HepG2 (cell line): ENCODE data around the gene ELF2.

Experiments
- CHD2 ChIP-seq: IDR thresholded peaks from 2 replicates; pipeline ENCODE4 v1.6.1; 2011; ENCODE audit warnings: low read depth, low read length, improper control_type of control experiment
- EZH2 ChIP-seq: conservative IDR thresholded peaks from 2 replicates; pipeline ENCODE4 v1.6.1; 2012; ENCODE audit warnings: mild to moderate bottlenecking, low read depth, low read length, moderate library complexity
- HDAC2 ChIP-seq: sonication (generic); formaldehyde crosslinking; IDR thresholded peaks from 2 replicates; pipeline ENCODE4 v1.4.0; 2020; ENCODE audit warnings: missing genetic modification reagents
- KLF16 ChIP-seq, 2 experiments: sonication (generic) in 1 of 2; formaldehyde crosslinking in 1 of 2; IDR thresholded peaks; 2 replicates each; pipeline versions ENCODE4 v1.6.1 to v1.8.0; 2016 to 2023; ENCODE audit warnings: missing genetic modification reagents in 2 of 2, missing compliant biosample characterization in 1 of 2
- POLR2AphosphoS5 ChIP-seq: IDR thresholded peaks from 2 replicates; pipeline ENCODE4 v1.6.1; 2012; ENCODE audit warnings: low read depth, low read length
- SP2 ChIP-seq: sonication (generic); formaldehyde crosslinking; IDR thresholded peaks from 2 replicates; pipeline ENCODE4 v1.5.1; 2020; ENCODE audit warnings: mild to moderate bottlenecking, missing genetic modification reagents
- ZNF263 ChIP-seq: sonication (generic); formaldehyde crosslinking; IDR thresholded peaks from 2 replicates; pipeline ENCODE4 v1.4.0; 2020; ENCODE audit warnings: missing genetic modification reagents
- ZNF552 ChIP-seq: sonication (generic); formaldehyde crosslinking; IDR thresholded peaks from 2 replicates; pipeline ENCODE4 v1.9.0; 2022; ENCODE audit warnings: missing genetic modification reagents, mild to moderate bottlenecking, borderline replicate concordance
- TF ChIP-seq, protein P1 (sequence below): sonication (generic); formaldehyde crosslinking; IDR thresholded peaks from 2 replicates; pipeline ENCODE4 v1.5.0; 2020; ENCODE audit warnings: mild to moderate bottlenecking, missing genetic modification reagents, moderate library complexity
- TF ChIP-seq, protein P2 (sequence below): sonication (generic); formaldehyde crosslinking; IDR thresholded peaks from 2 replicates; pipeline ENCODE4 v1.5.0; 2020; ENCODE audit warnings: mild to moderate bottlenecking, missing genetic modification reagents
- TF ChIP-seq, protein P3 (sequence below): sonication (generic); formaldehyde crosslinking; IDR thresholded peaks from 2 replicates; pipeline ENCODE4 v1.5.1; 2020; ENCODE audit warnings: missing genetic modification reagents, mild to moderate bottlenecking, borderline replicate concordance
- TF ChIP-seq, protein P4 (sequence below): sonication (generic); formaldehyde crosslinking; IDR thresholded peaks from 2 replicates; pipeline ENCODE4 v1.4.0; 2020; ENCODE audit warnings: low read depth, mild to moderate bottlenecking, missing genetic modification reagents

DNA sequence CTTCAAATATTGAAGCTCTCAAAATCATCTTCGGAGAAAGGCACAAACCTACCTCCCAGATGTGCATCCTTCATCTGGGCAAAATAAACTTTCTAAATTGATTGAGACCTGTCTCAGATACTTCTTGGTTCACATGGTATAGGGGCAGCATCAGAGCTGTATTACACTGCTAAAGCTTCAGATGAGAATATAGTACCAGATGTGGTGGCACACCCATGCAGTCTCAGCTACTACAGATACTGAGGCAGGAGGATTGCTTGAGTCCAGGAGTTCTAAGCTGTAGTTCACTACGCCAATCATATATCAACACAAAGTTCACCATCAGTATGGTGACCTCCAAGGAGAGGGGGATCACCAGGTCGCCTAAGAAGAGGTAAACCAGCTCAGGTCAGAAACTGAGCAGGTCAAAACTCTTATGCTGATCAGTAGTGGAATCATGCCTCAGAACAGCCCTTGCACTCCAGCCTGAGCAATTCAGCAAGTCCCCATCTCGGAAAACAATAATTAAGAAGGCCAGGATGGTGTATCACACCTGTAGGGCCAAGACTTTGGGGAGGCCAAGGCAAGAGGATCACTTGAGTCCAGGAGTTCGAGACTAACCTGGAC is 22.0 kb downstream of the ELF2 start:
- no peak for TF ChIP-seq ZNF263 (CRISPR knock-in tag)
- no peak for TF ChIP-seq SP2 (CRISPR knock-in tag)
- TF ChIP-seq, protein P1, sequence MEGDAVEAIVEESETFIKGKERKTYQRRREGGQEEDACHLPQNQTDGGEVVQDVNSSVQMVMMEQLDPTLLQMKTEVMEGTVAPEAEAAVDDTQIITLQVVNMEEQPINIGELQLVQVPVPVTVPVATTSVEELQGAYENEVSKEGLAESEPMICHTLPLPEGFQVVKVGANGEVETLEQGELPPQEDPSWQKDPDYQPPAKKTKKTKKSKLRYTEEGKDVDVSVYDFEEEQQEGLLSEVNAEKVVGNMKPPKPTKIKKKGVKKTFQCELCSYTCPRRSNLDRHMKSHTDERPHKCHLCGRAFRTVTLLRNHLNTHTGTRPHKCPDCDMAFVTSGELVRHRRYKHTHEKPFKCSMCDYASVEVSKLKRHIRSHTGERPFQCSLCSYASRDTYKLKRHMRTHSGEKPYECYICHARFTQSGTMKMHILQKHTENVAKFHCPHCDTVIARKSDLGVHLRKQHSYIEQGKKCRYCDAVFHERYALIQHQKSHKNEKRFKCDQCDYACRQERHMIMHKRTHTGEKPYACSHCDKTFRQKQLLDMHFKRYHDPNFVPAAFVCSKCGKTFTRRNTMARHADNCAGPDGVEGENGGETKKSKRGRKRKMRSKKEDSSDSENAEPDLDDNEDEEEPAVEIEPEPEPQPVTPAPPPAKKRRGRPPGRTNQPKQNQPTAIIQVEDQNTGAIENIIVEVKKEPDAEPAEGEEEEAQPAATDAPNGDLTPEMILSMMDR (CRISPR knock-in tag), result no peak
- no peak for TF ChIP-seq KLF16 (CRISPR knock-in tag; IDR thresholded peaks at IDR 0.05)
- no peak for TF ChIP-seq POLR2AphosphoS5
- no peak for TF ChIP-seq ZNF552 (CRISPR knock-in tag)
- TF ChIP-seq HDAC2 (CRISPR knock-in tag), result no peak
- TF ChIP-seq, protein P2, sequence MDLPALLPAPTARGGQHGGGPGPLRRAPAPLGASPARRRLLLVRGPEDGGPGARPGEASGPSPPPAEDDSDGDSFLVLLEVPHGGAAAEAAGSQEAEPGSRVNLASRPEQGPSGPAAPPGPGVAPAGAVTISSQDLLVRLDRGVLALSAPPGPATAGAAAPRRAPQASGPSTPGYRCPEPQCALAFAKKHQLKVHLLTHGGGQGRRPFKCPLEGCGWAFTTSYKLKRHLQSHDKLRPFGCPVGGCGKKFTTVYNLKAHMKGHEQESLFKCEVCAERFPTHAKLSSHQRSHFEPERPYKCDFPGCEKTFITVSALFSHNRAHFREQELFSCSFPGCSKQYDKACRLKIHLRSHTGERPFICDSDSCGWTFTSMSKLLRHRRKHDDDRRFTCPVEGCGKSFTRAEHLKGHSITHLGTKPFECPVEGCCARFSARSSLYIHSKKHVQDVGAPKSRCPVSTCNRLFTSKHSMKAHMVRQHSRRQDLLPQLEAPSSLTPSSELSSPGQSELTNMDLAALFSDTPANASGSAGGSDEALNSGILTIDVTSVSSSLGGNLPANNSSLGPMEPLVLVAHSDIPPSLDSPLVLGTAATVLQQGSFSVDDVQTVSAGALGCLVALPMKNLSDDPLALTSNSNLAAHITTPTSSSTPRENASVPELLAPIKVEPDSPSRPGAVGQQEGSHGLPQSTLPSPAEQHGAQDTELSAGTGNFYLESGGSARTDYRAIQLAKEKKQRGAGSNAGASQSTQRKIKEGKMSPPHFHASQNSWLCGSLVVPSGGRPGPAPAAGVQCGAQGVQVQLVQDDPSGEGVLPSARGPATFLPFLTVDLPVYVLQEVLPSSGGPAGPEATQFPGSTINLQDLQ, result no peak
- TF ChIP-seq, protein P3, sequence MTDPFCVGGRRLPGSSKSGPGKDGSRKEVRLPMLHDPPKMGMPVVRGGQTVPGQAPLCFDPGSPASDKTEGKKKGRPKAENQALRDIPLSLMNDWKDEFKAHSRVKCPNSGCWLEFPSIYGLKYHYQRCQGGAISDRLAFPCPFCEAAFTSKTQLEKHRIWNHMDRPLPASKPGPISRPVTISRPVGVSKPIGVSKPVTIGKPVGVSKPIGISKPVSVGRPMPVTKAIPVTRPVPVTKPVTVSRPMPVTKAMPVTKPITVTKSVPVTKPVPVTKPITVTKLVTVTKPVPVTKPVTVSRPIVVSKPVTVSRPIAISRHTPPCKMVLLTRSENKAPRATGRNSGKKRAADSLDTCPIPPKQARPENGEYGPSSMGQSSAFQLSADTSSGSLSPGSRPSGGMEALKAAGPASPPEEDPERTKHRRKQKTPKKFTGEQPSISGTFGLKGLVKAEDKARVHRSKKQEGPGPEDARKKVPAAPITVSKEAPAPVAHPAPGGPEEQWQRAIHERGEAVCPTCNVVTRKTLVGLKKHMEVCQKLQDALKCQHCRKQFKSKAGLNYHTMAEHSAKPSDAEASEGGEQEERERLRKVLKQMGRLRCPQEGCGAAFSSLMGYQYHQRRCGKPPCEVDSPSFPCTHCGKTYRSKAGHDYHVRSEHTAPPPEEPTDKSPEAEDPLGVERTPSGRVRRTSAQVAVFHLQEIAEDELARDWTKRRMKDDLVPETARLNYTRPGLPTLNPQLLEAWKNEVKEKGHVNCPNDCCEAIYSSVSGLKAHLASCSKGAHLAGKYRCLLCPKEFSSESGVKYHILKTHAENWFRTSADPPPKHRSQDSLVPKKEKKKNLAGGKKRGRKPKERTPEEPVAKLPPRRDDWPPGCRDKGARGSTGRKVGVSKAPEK, result no peak
- TF ChIP-seq EZH2, result no peak
- TF ChIP-seq, protein P4, sequence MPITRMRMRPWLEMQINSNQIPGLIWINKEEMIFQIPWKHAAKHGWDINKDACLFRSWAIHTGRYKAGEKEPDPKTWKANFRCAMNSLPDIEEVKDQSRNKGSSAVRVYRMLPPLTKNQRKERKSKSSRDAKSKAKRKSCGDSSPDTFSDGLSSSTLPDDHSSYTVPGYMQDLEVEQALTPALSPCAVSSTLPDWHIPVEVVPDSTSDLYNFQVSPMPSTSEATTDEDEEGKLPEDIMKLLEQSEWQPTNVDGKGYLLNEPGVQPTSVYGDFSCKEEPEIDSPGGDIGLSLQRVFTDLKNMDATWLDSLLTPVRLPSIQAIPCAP (CRISPR knock-in tag), result no peak
- TF ChIP-seq CHD2, result no peak
